ENCODE data around the gene PRKAR1B.

- TF ChIP-seq, protein P1, sequence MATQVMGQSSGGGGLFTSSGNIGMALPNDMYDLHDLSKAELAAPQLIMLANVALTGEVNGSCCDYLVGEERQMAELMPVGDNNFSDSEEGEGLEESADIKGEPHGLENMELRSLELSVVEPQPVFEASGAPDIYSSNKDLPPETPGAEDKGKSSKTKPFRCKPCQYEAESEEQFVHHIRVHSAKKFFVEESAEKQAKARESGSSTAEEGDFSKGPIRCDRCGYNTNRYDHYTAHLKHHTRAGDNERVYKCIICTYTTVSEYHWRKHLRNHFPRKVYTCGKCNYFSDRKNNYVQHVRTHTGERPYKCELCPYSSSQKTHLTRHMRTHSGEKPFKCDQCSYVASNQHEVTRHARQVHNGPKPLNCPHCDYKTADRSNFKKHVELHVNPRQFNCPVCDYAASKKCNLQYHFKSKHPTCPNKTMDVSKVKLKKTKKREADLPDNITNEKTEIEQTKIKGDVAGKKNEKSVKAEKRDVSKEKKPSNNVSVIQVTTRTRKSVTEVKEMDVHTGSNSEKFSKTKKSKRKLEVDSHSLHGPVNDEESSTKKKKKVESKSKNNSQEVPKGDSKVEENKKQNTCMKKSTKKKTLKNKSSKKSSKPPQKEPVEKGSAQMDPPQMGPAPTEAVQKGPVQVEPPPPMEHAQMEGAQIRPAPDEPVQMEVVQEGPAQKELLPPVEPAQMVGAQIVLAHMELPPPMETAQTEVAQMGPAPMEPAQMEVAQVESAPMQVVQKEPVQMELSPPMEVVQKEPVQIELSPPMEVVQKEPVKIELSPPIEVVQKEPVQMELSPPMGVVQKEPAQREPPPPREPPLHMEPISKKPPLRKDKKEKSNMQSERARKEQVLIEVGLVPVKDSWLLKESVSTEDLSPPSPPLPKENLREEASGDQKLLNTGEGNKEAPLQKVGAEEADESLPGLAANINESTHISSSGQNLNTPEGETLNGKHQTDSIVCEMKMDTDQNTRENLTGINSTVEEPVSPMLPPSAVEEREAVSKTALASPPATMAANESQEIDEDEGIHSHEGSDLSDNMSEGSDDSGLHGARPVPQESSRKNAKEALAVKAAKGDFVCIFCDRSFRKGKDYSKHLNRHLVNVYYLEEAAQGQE (IDR thresholded peaks at IDR 0.05; ENCODE audit: low read depth, low read length) = no peak
- no peak for TF ChIP-seq NFIC (IDR thresholded peaks at IDR 0.05; ENCODE audit: borderline replicate concordance)
- TF ChIP-seq, protein P2, sequence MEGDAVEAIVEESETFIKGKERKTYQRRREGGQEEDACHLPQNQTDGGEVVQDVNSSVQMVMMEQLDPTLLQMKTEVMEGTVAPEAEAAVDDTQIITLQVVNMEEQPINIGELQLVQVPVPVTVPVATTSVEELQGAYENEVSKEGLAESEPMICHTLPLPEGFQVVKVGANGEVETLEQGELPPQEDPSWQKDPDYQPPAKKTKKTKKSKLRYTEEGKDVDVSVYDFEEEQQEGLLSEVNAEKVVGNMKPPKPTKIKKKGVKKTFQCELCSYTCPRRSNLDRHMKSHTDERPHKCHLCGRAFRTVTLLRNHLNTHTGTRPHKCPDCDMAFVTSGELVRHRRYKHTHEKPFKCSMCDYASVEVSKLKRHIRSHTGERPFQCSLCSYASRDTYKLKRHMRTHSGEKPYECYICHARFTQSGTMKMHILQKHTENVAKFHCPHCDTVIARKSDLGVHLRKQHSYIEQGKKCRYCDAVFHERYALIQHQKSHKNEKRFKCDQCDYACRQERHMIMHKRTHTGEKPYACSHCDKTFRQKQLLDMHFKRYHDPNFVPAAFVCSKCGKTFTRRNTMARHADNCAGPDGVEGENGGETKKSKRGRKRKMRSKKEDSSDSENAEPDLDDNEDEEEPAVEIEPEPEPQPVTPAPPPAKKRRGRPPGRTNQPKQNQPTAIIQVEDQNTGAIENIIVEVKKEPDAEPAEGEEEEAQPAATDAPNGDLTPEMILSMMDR (IDR thresholded peaks at IDR 0.05) = no peak
- TF ChIP-seq, protein P3, sequence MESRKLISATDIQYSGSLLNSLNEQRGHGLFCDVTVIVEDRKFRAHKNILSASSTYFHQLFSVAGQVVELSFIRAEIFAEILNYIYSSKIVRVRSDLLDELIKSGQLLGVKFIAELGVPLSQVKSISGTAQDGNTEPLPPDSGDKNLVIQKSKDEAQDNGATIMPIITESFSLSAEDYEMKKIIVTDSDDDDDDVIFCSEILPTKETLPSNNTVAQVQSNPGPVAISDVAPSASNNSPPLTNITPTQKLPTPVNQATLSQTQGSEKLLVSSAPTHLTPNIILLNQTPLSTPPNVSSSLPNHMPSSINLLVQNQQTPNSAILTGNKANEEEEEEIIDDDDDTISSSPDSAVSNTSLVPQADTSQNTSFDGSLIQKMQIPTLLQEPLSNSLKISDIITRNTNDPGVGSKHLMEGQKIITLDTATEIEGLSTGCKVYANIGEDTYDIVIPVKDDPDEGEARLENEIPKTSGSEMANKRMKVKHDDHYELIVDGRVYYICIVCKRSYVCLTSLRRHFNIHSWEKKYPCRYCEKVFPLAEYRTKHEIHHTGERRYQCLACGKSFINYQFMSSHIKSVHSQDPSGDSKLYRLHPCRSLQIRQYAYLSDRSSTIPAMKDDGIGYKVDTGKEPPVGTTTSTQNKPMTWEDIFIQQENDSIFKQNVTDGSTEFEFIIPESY (IDR thresholded peaks at IDR 0.05; ENCODE audit: borderline replicate concordance, low read depth) = no peak
- TF ChIP-seq USF2 (IDR thresholded peaks at IDR 0.05; ENCODE audit: borderline replicate concordance, low read depth, low read length) = no peak
- no peak for TF ChIP-seq ELF1 (IDR thresholded peaks at IDR 0.05)
- no peak for TF ChIP-seq MAX (IDR thresholded peaks at IDR 0.05; ENCODE audit: low read depth)
- no peak for TF ChIP-seq CHD2 (IDR thresholded peaks at IDR 0.05; ENCODE audit: low read length, partially characterized antibody)
- TF ChIP-seq, protein P4, sequence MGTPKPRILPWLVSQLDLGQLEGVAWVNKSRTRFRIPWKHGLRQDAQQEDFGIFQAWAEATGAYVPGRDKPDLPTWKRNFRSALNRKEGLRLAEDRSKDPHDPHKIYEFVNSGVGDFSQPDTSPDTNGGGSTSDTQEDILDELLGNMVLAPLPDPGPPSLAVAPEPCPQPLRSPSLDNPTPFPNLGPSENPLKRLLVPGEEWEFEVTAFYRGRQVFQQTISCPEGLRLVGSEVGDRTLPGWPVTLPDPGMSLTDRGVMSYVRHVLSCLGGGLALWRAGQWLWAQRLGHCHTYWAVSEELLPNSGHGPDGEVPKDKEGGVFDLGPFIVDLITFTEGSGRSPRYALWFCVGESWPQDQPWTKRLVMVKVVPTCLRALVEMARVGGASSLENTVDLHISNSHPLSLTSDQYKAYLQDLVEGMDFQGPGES (IDR thresholded peaks at IDR 0.05; ENCODE audit: low read depth, low read length) = no peak
- no peak for TF ChIP-seq EP300 (IDR thresholded peaks at IDR 0.05; ENCODE audit: borderline replicate concordance in 1 of 2, low read depth in 1 of 2, low read length in 1 of 2)
- TF ChIP-seq TAF1 (IDR thresholded peaks at IDR 0.05; ENCODE audit: borderline replicate concordance, low read depth, low read length) = no peak
- TF ChIP-seq YY1 (IDR thresholded peaks at IDR 0.05; ENCODE audit: low read depth) = no peak
- TF ChIP-seq POLR2AphosphoS5 (IDR thresholded peaks at IDR 0.05; ENCODE audit: low read depth, low read length) = no peak
- TF ChIP-seq FOXJ3 (CRISPR knock-in tag; IDR thresholded peaks at IDR 0.05) = no peak
These were observed 12.4 kb upstream of the PRKAR1B start for GRCh38 chr7:739455-739982.
